ENCODE data around the gene UST. TPM values are rescaled to one million over a fixed set of nuclear protein-coding genes. Genes with fewer than 3 reads are reported as not detected.

Gene UST
- total RNA-seq, 1 experiment from 2014 or later, result 10.0 TPM

DNA sequence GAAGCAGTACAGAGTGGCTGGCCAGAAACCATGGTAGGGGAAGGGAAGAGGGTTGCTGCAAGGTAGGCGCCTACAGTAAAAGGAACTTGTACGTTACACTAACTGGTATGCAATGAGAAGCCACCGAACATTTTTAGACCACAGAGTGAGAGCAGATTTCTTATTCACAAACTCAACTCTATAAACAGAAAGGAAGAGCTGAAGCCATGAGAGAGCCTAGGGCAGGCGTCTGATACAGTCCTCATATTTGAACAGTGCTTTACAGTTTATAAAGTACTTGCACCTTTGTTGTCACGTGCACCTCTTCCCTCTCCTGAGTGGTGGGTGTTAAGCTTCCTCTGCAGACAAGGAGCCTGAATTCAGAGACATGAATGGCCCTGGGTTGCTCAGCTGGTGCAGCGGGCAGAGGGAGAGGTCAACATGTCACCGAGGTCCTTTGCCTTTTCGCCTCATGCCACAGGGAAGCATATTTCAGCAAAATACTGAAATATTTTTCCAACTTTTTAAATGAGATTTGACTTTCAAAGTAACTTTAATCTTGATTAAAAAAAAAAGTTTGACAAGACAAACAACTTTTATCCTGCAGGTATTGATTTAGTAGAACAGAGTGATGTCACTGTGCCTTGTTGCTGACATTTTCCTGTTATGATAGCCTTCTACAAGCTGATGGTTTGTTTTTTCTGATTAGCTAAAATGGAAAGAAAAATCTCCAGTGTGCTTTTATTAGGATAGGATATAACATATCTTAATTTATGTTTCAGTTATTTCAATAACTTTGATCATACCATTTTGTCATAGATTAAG, 23.8 kb downstream of the UST start:
- TF ChIP-seq, protein P1, sequence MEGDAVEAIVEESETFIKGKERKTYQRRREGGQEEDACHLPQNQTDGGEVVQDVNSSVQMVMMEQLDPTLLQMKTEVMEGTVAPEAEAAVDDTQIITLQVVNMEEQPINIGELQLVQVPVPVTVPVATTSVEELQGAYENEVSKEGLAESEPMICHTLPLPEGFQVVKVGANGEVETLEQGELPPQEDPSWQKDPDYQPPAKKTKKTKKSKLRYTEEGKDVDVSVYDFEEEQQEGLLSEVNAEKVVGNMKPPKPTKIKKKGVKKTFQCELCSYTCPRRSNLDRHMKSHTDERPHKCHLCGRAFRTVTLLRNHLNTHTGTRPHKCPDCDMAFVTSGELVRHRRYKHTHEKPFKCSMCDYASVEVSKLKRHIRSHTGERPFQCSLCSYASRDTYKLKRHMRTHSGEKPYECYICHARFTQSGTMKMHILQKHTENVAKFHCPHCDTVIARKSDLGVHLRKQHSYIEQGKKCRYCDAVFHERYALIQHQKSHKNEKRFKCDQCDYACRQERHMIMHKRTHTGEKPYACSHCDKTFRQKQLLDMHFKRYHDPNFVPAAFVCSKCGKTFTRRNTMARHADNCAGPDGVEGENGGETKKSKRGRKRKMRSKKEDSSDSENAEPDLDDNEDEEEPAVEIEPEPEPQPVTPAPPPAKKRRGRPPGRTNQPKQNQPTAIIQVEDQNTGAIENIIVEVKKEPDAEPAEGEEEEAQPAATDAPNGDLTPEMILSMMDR (IDR thresholded peaks at IDR 0.05; ENCODE audit: unreplicated experiment), result no peak
- H3K4me1 Mint-ChIP-seq (ENCODE audit: insufficient read depth, unreplicated experiment), result peaks cover 13% of the 10 kb centered on the region
- no peaks in the 10 kb centered on the region for H3K27me3 Mint-ChIP-seq (ENCODE audit: insufficient read depth, unreplicated experiment)
- POLR2A ChIA-PET, result interaction anchor here (0.7 to 2.6 kb wide), 3 partner anchors 19 to 97 kb away, joined by 3 to 17 read pairs (median 4); no protein-coding TSS in a partner anchor
- intact Hi-C loops (cut with micrococcal nuclease), result no loop called here
- DNase-seq (ENCODE audit: unreplicated experiment), result no peak
- no peaks in the 10 kb centered on the region for H3K9me3 Mint-ChIP-seq (ENCODE audit: unreplicated experiment)
- no peaks in the 10 kb centered on the region for H3K36me3 Mint-ChIP-seq (ENCODE audit: insufficient read depth, unreplicated experiment)
- no peak overlapping the region for H3K27ac Mint-ChIP-seq (ENCODE audit: low read depth, unreplicated experiment)
- no TSS peak for BruUV-seq (replicated peaks)
- CTCF ChIA-PET, result interaction anchor here (0.7 to 1.3 kb wide), 5 partner anchors 19 to 1600 kb away, joined by 3 to 5 read pairs (median 4); no protein-coding TSS in a partner anchor
- no peak overlapping the region for H3K4me3 Mint-ChIP-seq (ENCODE audit: unreplicated experiment)

DNA sequence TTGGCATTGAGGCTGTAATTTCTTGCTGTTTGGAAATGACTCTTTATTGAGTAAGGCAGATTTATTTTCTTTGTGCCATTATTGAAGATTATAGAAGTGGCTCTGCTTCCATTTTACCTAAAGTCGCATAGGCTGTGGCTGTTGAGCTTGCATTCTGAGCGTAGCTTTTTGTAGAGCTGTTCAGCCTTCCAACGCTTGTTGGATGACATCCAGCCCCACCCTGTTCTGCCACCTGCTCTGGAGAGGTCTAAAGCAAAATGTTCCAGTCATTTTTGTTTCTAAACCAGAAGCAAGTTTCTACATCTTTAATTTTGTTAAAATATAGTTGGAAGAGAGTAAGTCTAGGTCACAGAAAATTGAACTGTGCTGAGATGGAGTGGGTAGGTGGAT, 24.4 kb downstream of the UST start:
- no peaks in the 10 kb centered on the region for H3K27me3 Mint-ChIP-seq (ENCODE audit: insufficient read depth, unreplicated experiment)
- no TSS peak for BruUV-seq (replicated peaks)
- peak; percentile 47 for DNase-seq (ENCODE audit: unreplicated experiment)
- no peak overlapping the region for H3K4me3 Mint-ChIP-seq (ENCODE audit: unreplicated experiment)
- no peak overlapping the region for H3K27ac Mint-ChIP-seq (ENCODE audit: low read depth, unreplicated experiment)
- POLR2A ChIA-PET, result interaction anchor here (0.7 to 2.6 kb wide), 3 partner anchors 19 to 97 kb away, joined by 3 to 17 read pairs (median 4); no protein-coding TSS in a partner anchor
- peaks cover 15% of the 10 kb centered on the region for H3K4me1 Mint-ChIP-seq (ENCODE audit: insufficient read depth, unreplicated experiment)
- H3K36me3 Mint-ChIP-seq (ENCODE audit: insufficient read depth, unreplicated experiment), result no peaks in the 10 kb centered on the region
- intact Hi-C loops (cut with micrococcal nuclease), result no loop called here
- H3K9me3 Mint-ChIP-seq (ENCODE audit: unreplicated experiment), result no peaks in the 10 kb centered on the region
- TF ChIP-seq, protein P1 (IDR thresholded peaks at IDR 0.05; ENCODE audit: unreplicated experiment), result no peak
- CTCF ChIA-PET, result interaction anchor here (0.6 to 1.3 kb wide), 8 partner anchors 11 to 1599 kb away, joined by 3 to 5 read pairs (median 3); partner anchors contain the start of gene UST

DNA sequence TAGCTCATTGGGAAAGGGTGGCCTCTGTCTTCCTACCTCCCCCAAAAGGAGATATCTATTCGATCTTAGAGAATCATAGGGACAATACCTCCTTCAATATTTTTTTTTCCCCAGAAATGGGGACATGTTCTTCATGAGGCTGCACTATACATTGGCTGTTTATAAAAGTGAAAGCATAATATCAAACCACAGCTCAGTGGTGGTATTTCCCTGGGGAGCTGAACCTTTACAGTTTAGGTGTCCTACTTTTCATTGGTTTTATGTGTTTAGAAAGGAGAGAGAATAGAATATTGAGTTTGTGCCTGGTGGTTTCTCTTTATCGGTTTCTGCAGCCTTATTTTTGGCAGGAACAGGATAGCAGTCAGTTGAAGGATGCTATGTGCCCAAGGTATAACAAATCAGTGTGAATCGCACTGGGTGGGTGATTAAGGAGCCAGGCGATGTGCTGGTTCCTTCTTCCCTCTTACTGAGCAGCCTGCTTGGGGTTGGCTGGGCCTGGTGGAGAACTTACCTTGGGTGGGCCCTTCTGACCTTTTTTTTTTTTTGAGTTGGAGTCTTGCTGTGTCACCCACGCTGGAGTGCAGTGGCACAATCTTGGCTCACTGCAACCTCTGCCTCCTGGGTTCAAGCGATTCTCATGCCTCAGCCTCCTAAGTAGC, 25.2 kb downstream of the UST start:
- POLR2A ChIA-PET, result interaction anchor here (0.6 to 2.6 kb wide), 3 partner anchors 20 to 96 kb away, joined by 3 to 17 read pairs (median 3); no protein-coding TSS in a partner anchor
- H3K36me3 Mint-ChIP-seq (ENCODE audit: insufficient read depth, unreplicated experiment), result no peaks in the 10 kb centered on the region
- CTCF ChIA-PET, result interaction anchor here (0.6 to 1.1 kb wide), 6 partner anchors 10 to 1128 kb away, joined by 3 to 6 read pairs (median 4); partner anchors contain the start of gene UST
- intact Hi-C loops (cut with micrococcal nuclease), result no loop called here
- no peaks in the 10 kb centered on the region for H3K9me3 Mint-ChIP-seq (ENCODE audit: unreplicated experiment)
- DNase-seq (ENCODE audit: unreplicated experiment), result no peak
- H3K4me1 Mint-ChIP-seq (ENCODE audit: insufficient read depth, unreplicated experiment), result peaks cover 23% of the 10 kb centered on the region
- H3K27ac Mint-ChIP-seq (ENCODE audit: low read depth, unreplicated experiment), result no peak overlapping the region
- no peak overlapping the region for H3K4me3 Mint-ChIP-seq (ENCODE audit: unreplicated experiment)
- TF ChIP-seq, protein P1 (IDR thresholded peaks at IDR 0.05; ENCODE audit: unreplicated experiment), result no peak
- BruUV-seq (replicated peaks), result no TSS peak
- no peaks in the 10 kb centered on the region for H3K27me3 Mint-ChIP-seq (ENCODE audit: insufficient read depth, unreplicated experiment)

DNA sequence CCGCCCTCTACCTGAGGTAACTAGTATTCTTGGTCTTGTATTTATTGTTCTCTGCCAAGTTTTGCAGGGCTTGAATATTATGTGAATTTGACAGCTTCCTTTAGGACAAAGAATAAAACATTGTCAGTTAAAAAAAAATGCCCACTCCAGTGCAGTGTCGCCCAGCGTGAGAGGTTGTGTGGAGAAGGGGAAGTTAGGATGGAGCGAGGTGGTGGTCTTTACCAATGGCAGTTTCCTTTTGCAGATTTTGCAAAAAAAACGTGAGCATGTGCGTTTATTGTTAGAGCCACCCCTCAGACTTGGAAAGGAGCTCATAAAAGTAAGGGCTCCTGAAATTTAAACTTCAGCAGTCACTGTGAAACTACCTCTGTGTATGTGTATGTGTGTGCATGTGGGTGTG, 28.3 kb downstream of the UST start:
- Mint-ChIP-seq H3K27me3 (ENCODE audit: insufficient read depth, unreplicated experiment) (no peaks in the 10 kb centered on the region), H3K9me3 (ENCODE audit: unreplicated experiment) (no peaks in the 10 kb centered on the region), H3K4me1 (ENCODE audit: insufficient read depth, unreplicated experiment) (peaks cover 34% of the 10 kb centered on the region), H3K4me3 (ENCODE audit: unreplicated experiment) (no peak overlapping the region), H3K36me3 (ENCODE audit: insufficient read depth, unreplicated experiment) (peaks cover 5% of the 10 kb centered on the region), H3K27ac (ENCODE audit: low read depth, unreplicated experiment) (no peak overlapping the region)
- CTCF ChIA-PET, result interaction anchor here (0.6 to 2.5 kb wide), 4 partner anchors 8 to 197 kb away, joined by 3 to 9 read pairs (median 3); no protein-coding TSS in a partner anchor
- TF ChIP-seq, protein P1 (IDR thresholded peaks at IDR 0.05; ENCODE audit: unreplicated experiment), result no peak
- BruUV-seq (replicated peaks), result no TSS peak
- intact Hi-C loops (cut with micrococcal nuclease), result no loop called here
- no peak for DNase-seq (ENCODE audit: unreplicated experiment)
- POLR2A ChIA-PET, result interaction anchor here (1.3 to 1.7 kb wide), 2 partner anchors 8 to 14 kb away, joined by 3 to 5 read pairs; no protein-coding TSS in a partner anchor

Data from MCF 10A (cell line).